ENCODE measurements around the gene ITGA11. TPM values are rescaled to one million over a fixed set of nuclear protein-coding genes. Genes with fewer than 3 reads are reported as not detected.

ITGA11 gene
- polyA plus RNA-seq, 4 donors = 0.27 to 0.99 (median 0.48) TPM; not detected in 1

GRCh38 chr15:68369931-68370767 lies 61.8 kb downstream of the ITGA11 start:
- Histone ChIP-seq H3K27me3 (ENCODE audit: control insufficient read depth in 3 of 3, insufficient read depth in 3 of 3, low read length in 3 of 3) (peaks cover 0 to 5% (median 0%) of the 10 kb centered on the region in 3 donors), H3K27ac (ENCODE audit: low read depth in 1 of 3, low read length in 2 of 3) (no peak overlapping the region), H3K36me3 (ENCODE audit: control insufficient read depth in 3 of 3, insufficient read depth in 2 of 3, low read depth in 1 of 3, low read length in 3 of 3) (no peaks in the 10 kb centered on the region), H3K4me3 (ENCODE audit: low read depth in 1 of 3, low read length in 3 of 3) (no peak overlapping the region), H3K4me1 (ENCODE audit: control insufficient read depth in 3 of 3, insufficient read depth in 2 of 3, low read depth in 1 of 3, low read length in 2 of 3) (no peaks in the 10 kb centered on the region), H3K9me3 (ENCODE audit: control insufficient read depth in 2 of 2, insufficient read depth in 1 of 2, low read depth in 1 of 2, low read length in 1 of 2) (no peaks in the 10 kb centered on the region)
- no peak for FAIRE-seq
- DNase-seq = no peak
- 80 to 89% (median 86%) methylated on average over 22 to 24 of the region's 24 CpGs for WGBS, 3 donors

- Histone ChIP-seq H3K9me3 (ENCODE audit: control insufficient read depth in 2 of 2, insufficient read depth in 1 of 2, low read depth in 1 of 2, low read length in 1 of 2) (no peaks in the 10 kb centered on the region), H3K27ac (ENCODE audit: low read depth in 1 of 3, low read length in 2 of 3) (no peak overlapping the region), H3K4me3 (ENCODE audit: low read depth in 1 of 3, low read length in 3 of 3) (no peak overlapping the region), H3K4me1 (ENCODE audit: control insufficient read depth in 3 of 3, insufficient read depth in 2 of 3, low read depth in 1 of 3, low read length in 2 of 3) (no peaks in the 10 kb centered on the region), H3K36me3 (ENCODE audit: control insufficient read depth in 3 of 3, insufficient read depth in 2 of 3, low read depth in 1 of 3, low read length in 3 of 3) (no peaks in the 10 kb centered on the region), H3K27me3 (ENCODE audit: control insufficient read depth in 3 of 3, insufficient read depth in 3 of 3, low read length in 3 of 3) (peaks cover 0 to 5% (median 0%) of the 10 kb centered on the region in 3 donors)
- FAIRE-seq (no peak), DNase-seq (no peak)
- 84 to 86% (median 85%) methylated on average over 9 of the region's 9 CpGs for WGBS, 3 donors
Observed at GRCh38 chr15:68368731-68369435, 63.1 kb downstream of the ITGA11 start.

DNA sequence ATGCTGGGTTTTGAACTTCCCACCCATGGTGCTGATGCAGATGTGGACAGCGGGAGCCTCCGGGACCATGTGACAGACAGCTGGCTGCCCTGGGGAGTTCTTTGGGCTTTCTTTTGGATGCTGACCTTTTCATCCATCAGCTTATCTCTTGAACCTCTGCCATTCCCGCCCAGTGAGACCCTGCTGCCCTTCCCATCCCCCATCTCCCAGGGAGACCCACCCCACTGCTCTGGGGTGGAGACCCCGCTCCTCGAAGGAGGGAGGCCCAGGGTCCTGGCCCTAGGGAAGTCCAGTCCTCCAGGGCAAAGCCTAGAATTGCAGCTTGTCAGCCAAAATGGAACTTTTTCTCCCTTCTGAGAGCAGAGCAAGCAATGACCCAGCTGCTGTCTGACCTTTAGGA lies 64.0 kb downstream of the ITGA11 start:
- H3K27me3 ChIP-seq (ENCODE audit: control insufficient read depth in 3 of 3, insufficient read depth in 3 of 3, low read length in 3 of 3) = peaks cover 0 to 5% (median 0%) of the 10 kb centered on the region in 3 donors
- WGBS, 3 donors = 50 to 55% (median 50%) methylated on average over 5 of the region's 5 CpGs
- H3K27ac ChIP-seq (ENCODE audit: low read depth in 1 of 3, low read length in 2 of 3) = no peak overlapping the region
- no peaks in the 10 kb centered on the region for H3K36me3 ChIP-seq (ENCODE audit: control insufficient read depth in 3 of 3, insufficient read depth in 2 of 3, low read depth in 1 of 3, low read length in 3 of 3)
- no peak overlapping the region for H3K4me3 ChIP-seq (ENCODE audit: low read depth in 1 of 3, low read length in 3 of 3)
- FAIRE-seq (no peak), DNase-seq (no peak)
- H3K4me1 ChIP-seq (ENCODE audit: control insufficient read depth in 3 of 3, insufficient read depth in 2 of 3, low read depth in 1 of 3, low read length in 2 of 3) = no peaks in the 10 kb centered on the region
- no peaks in the 10 kb centered on the region for H3K9me3 ChIP-seq (ENCODE audit: control insufficient read depth in 2 of 2, insufficient read depth in 1 of 2, low read depth in 1 of 2, low read length in 1 of 2)

GRCh38 chr15:68367226-68367625 lies 64.7 kb downstream of the ITGA11 start:
- Histone ChIP-seq H3K27ac (ENCODE audit: low read depth in 1 of 3, low read length in 2 of 3) (no peak overlapping the region), H3K4me1 (ENCODE audit: control insufficient read depth in 3 of 3, insufficient read depth in 2 of 3, low read depth in 1 of 3, low read length in 2 of 3) (no peaks in the 10 kb centered on the region), H3K27me3 (ENCODE audit: control insufficient read depth in 3 of 3, insufficient read depth in 3 of 3, low read length in 3 of 3) (peaks cover 0 to 5% (median 0%) of the 10 kb centered on the region in 3 donors), H3K9me3 (ENCODE audit: control insufficient read depth in 2 of 2, insufficient read depth in 1 of 2, low read depth in 1 of 2, low read length in 1 of 2) (no peaks in the 10 kb centered on the region), H3K4me3 (ENCODE audit: low read depth in 1 of 3, low read length in 3 of 3) (no peak overlapping the region), H3K36me3 (ENCODE audit: control insufficient read depth in 3 of 3, insufficient read depth in 2 of 3, low read depth in 1 of 3, low read length in 3 of 3) (no peaks in the 10 kb centered on the region)
- no peak for DNase-seq
- WGBS, 3 donors = 45 to 69% (median 49%) methylated on average over 4 of the region's 4 CpGs
- FAIRE-seq = no peak

- Histone ChIP-seq H3K9me3 (ENCODE audit: control insufficient read depth in 2 of 2, insufficient read depth in 1 of 2, low read depth in 1 of 2, low read length in 1 of 2) (no peaks in the 10 kb centered on the region), H3K4me3 (ENCODE audit: low read depth in 1 of 3, low read length in 3 of 3) (no peak overlapping the region), H3K27ac (ENCODE audit: low read depth in 1 of 3, low read length in 2 of 3) (no peak overlapping the region), H3K4me1 (ENCODE audit: control insufficient read depth in 3 of 3, insufficient read depth in 2 of 3, low read depth in 1 of 3, low read length in 2 of 3) (no peaks in the 10 kb centered on the region), H3K27me3 (ENCODE audit: control insufficient read depth in 3 of 3, insufficient read depth in 3 of 3, low read length in 3 of 3) (peaks cover 0 to 5% (median 0%) of the 10 kb centered on the region in 3 donors), H3K36me3 (ENCODE audit: control insufficient read depth in 3 of 3, insufficient read depth in 2 of 3, low read depth in 1 of 3, low read length in 3 of 3) (no peaks in the 10 kb centered on the region)
- FAIRE-seq = no peak
- no peak for DNase-seq
- WGBS, 3 donors = 41 to 59% (median 57%) methylated on average over 9 of the region's 9 CpGs
Observed at GRCh38 chr15:68366314-68366713, 65.6 kb downstream of the ITGA11 start.

DNA sequence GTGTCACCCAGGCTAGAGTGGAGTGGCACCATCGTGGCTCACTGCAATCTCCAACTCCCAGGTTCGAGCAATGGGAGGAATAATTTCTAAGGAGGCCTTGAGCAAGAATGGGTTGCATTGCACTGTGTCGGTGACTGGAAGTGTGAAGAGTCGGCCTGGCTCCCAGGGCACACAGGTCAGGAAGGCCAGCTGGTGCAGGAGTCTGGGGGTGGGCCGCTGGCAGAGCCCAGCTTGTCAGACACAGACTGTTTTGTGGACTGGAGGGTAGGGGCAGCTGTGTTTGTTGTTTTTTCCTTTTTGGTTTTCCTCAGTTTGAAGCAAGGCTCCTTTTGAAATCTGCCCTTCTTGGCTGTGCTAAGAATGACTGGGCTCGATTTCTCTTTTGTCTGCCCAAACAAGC lies 66.2 kb downstream of the ITGA11 start:
- Histone ChIP-seq H3K27me3 (ENCODE audit: control insufficient read depth in 3 of 3, insufficient read depth in 3 of 3, low read length in 3 of 3) (peaks cover 0 to 5% (median 0%) of the 10 kb centered on the region in 3 donors), H3K4me3 (ENCODE audit: low read depth in 1 of 3, low read length in 3 of 3) (no peak overlapping the region), H3K36me3 (ENCODE audit: control insufficient read depth in 3 of 3, insufficient read depth in 2 of 3, low read depth in 1 of 3, low read length in 3 of 3) (no peaks in the 10 kb centered on the region), H3K27ac (ENCODE audit: low read depth in 1 of 3, low read length in 2 of 3) (no peak overlapping the region), H3K4me1 (ENCODE audit: control insufficient read depth in 3 of 3, insufficient read depth in 2 of 3, low read depth in 1 of 3, low read length in 2 of 3) (no peaks in the 10 kb centered on the region), H3K9me3 (ENCODE audit: control insufficient read depth in 2 of 2, insufficient read depth in 1 of 2, low read depth in 1 of 2, low read length in 1 of 2) (no peaks in the 10 kb centered on the region)
- DNase-seq = no peak
- WGBS, 3 donors = 75 to 77% (median 77%) methylated on average over 6 of the region's 6 CpGs
- FAIRE-seq = no peak

GRCh38 chr15:68365140-68365745 lies 66.7 kb downstream of the ITGA11 start:
- DNase-seq (no peak), FAIRE-seq (no peak)
- peaks cover 0 to 5% (median 0%) of the 10 kb centered on the region in 3 donors for H3K27me3 ChIP-seq (ENCODE audit: control insufficient read depth in 3 of 3, insufficient read depth in 3 of 3, low read length in 3 of 3)
- H3K9me3 ChIP-seq (ENCODE audit: control insufficient read depth in 2 of 2, insufficient read depth in 1 of 2, low read depth in 1 of 2, low read length in 1 of 2) = no peaks in the 10 kb centered on the region
- H3K4me3 ChIP-seq (ENCODE audit: low read depth in 1 of 3, low read length in 3 of 3) = no peak overlapping the region
- H3K27ac ChIP-seq (ENCODE audit: low read depth in 1 of 3, low read length in 2 of 3) = no peak overlapping the region
- no peaks in the 10 kb centered on the region for H3K36me3 ChIP-seq (ENCODE audit: control insufficient read depth in 3 of 3, insufficient read depth in 2 of 3, low read depth in 1 of 3, low read length in 3 of 3)
- H3K4me1 ChIP-seq (ENCODE audit: control insufficient read depth in 3 of 3, insufficient read depth in 2 of 3, low read depth in 1 of 3, low read length in 2 of 3) = no peaks in the 10 kb centered on the region
- WGBS, 3 donors = 65 to 74% (median 73%) methylated on average over 7 of the region's 7 CpGs

- no peak for DNase-seq
- no peak for FAIRE-seq
- Histone ChIP-seq H3K4me1 (ENCODE audit: control insufficient read depth in 3 of 3, insufficient read depth in 2 of 3, low read depth in 1 of 3, low read length in 2 of 3) (no peaks in the 10 kb centered on the region), H3K4me3 (ENCODE audit: low read depth in 1 of 3, low read length in 3 of 3) (no peak overlapping the region), H3K36me3 (ENCODE audit: control insufficient read depth in 3 of 3, insufficient read depth in 2 of 3, low read depth in 1 of 3, low read length in 3 of 3) (no peaks in the 10 kb centered on the region), H3K27ac (ENCODE audit: low read depth in 1 of 3, low read length in 2 of 3) (no peak overlapping the region), H3K9me3 (ENCODE audit: control insufficient read depth in 2 of 2, insufficient read depth in 1 of 2, low read depth in 1 of 2, low read length in 1 of 2) (no peaks in the 10 kb centered on the region), H3K27me3 (ENCODE audit: control insufficient read depth in 3 of 3, insufficient read depth in 3 of 3, low read length in 3 of 3) (peaks cover 0 to 5% (median 0%) of the 10 kb centered on the region in 3 donors)
- WGBS, 3 donors = 77 to 87% (median 86%) methylated on average over 11 of the region's 11 CpGs
Observed at GRCh38 chr15:68364660-68365035, 67.3 kb downstream of the ITGA11 start.
